HepG2 (cell line): ENCODE data around the gene CSKMT. TPM values are rescaled to one million over a fixed set of nuclear protein-coding genes. Genes with fewer than 3 reads are reported as not detected.

Source experiments
- ATF7-NPFF ChIP-seq: sonication (generic); formaldehyde crosslinking; IDR thresholded peaks from 2 replicates; pipeline ENCODE4 v1.8.1; 2023; ENCODE audit warnings: mild to moderate bottlenecking, low read depth, missing genetic modification reagents, moderate library complexity
- E2F1 ChIP-seq: sonication (generic); formaldehyde crosslinking; IDR thresholded peaks from 2 replicates; pipeline ENCODE4 v1.5.0; 2020; ENCODE audit warnings: missing genetic modification reagents
- PBX3 ChIP-seq: sonication (generic); formaldehyde crosslinking; IDR thresholded peaks from 2 replicates; pipeline ENCODE4 v1.8.1; 2023; ENCODE audit warnings: missing genetic modification reagents, inconsistent platforms, borderline replicate concordance
- PRDM4 ChIP-seq: sonication (generic); formaldehyde crosslinking; IDR thresholded peaks from 2 replicates; pipeline ENCODE4 v1.9.0; 2021; ENCODE audit warnings: missing genetic modification reagents, borderline replicate concordance
- SIN3B ChIP-seq: fragments of 150-350 bp; IDR thresholded peaks from 2 replicates; pipeline ENCODE4 v1.6.1; 2014; ENCODE audit warnings: low read length
- TBX2 ChIP-seq: sonication (generic); formaldehyde crosslinking; IDR thresholded peaks from 2 replicates; pipeline ENCODE4 v1.5.0; 2020; ENCODE audit warnings: missing genetic modification reagents, mild to moderate bottlenecking, borderline replicate concordance
- TCF7 ChIP-seq: sonication (generic); IDR thresholded peaks from 2 replicates; pipeline ENCODE4 v1.6.1; 2016; ENCODE audit warnings: antibody characterized with exemption, low read depth
- TFDP1 ChIP-seq: IDR thresholded peaks from 2 replicates; pipeline ENCODE4 v1.6.1; 2016; ENCODE audit warnings: missing compliant biosample characterization, missing genetic modification reagents, borderline replicate concordance
- TSC22D2 ChIP-seq: sonication (generic); formaldehyde crosslinking; IDR thresholded peaks from 2 replicates; pipeline ENCODE4 v1.5.1; 2020; ENCODE audit warnings: missing genetic modification reagents, mild to moderate bottlenecking, borderline replicate concordance
- UBTF ChIP-seq: sonication (generic); formaldehyde crosslinking; IDR thresholded peaks from 2 replicates; pipeline ENCODE4 v1.4.0; 2020; ENCODE audit warnings: mild to moderate bottlenecking, missing genetic modification reagents
- ZBTB39 ChIP-seq: sonication (generic); formaldehyde crosslinking; IDR thresholded peaks from 2 replicates; pipeline ENCODE4 v1.5.0; 2020; ENCODE audit warnings: missing genetic modification reagents
- ZNF253 ChIP-seq: sonication (generic); formaldehyde crosslinking; IDR thresholded peaks from 2 replicates; pipeline ENCODE4 v1.8.0; 2022; ENCODE audit warnings: mild to moderate bottlenecking, missing genetic modification reagents, borderline replicate concordance
- ZNF263 ChIP-seq: sonication (generic); formaldehyde crosslinking; IDR thresholded peaks from 2 replicates; pipeline ENCODE4 v1.4.0; 2020; ENCODE audit warnings: missing genetic modification reagents
- ZNF317 ChIP-seq: sonication (generic); formaldehyde crosslinking; IDR thresholded peaks from 2 replicates; pipeline ENCODE4 v1.5.0; 2020; ENCODE audit warnings: mild to moderate bottlenecking, missing genetic modification reagents
- ZNF460 ChIP-seq: sonication (generic); formaldehyde crosslinking; IDR thresholded peaks from 2 replicates; pipeline ENCODE4 v1.5.1; 2020; ENCODE audit warnings: missing genetic modification reagents, mild to moderate bottlenecking, borderline replicate concordance
- ZNF547 ChIP-seq: sonication (generic); formaldehyde crosslinking; IDR thresholded peaks from 2 replicates; pipeline ENCODE4 v1.5.1; 2020; ENCODE audit warnings: mild to moderate bottlenecking, missing genetic modification reagents
- polyA plus RNA-seq, 8 experiments: library from polyadenylated mRNA; depleted of rRNA in 3 of 8; stranded (reverse) in 7 of 8; unstranded in 1 of 8; fragments of >200 nt; fragmentation: Illumina TruSeq in 4 of 8; extraction: Trizol in 4 of 8; gene quantifications; 2 replicates each; pipeline versions ENCODE4 v1.2.1 to v1.2.3, GENCODE V29; 2011 to 2016; ENCODE audit warnings: low read depth in 4 of 8, missing spikeins in 1 of 8, mixed read lengths in 1 of 8; ENCODE audit not compliant: insufficient read depth in 1 of 8
- total RNA-seq, 5 experiments: library from RNA; depleted of rRNA; stranded (reverse); fragments of >200 nt; fragmentation: Illumina TruSeq; extraction: Trizol; gene quantifications; 2 replicates each; pipeline ENCODE4 v1.2.3, GENCODE V29; 2016; ENCODE audit warnings: low read depth in 1 of 5

Gene CSKMT
- total and polyA plus RNA-seq, 2 of the 13 experiments (the other 11 are each of a cell fraction or from before 2014, with no cell fraction given): 7.6 to 31.8 TPM

- peak; percentile 38 for TF ChIP-seq ZNF317
- TF ChIP-seq TFDP1: peak; percentile 50; the same call in 1 of the 2 replicates
- 0 out of 2 replicates have a peak, but pooled peaks have one; percentile 17 for TF ChIP-seq ZNF263 (CRISPR knock-in tag)
- no peak for TF ChIP-seq PBX3
- TF ChIP-seq ATF7-NPFF: peak; percentile 38; the same call in 1 of the 2 replicates
- TF ChIP-seq SIN3B: peak; percentile 69; the same call in 1 of the 2 replicates
- peak; percentile 49 for TF ChIP-seq TBX2 (CRISPR knock-in tag)
- TF ChIP-seq TCF7: no peak
- TF ChIP-seq E2F1 (CRISPR knock-in tag): no peak
- TF ChIP-seq UBTF (CRISPR knock-in tag): peak; percentile 74
- no peak for TF ChIP-seq ZNF460 (CRISPR knock-in tag)
- TF ChIP-seq TSC22D2: peak; percentile 81; the same call in 1 of the 2 replicates
- TF ChIP-seq PRDM4: 0 out of 2 replicates have a peak, but pooled peaks have one; percentile 67
- TF ChIP-seq ZNF253 (CRISPR knock-in tag): 0 out of 2 replicates have a peak, but pooled peaks have one; percentile 45
- TF ChIP-seq ZBTB39: no peak
- peak; percentile 62 for TF ChIP-seq ZNF547
Observed at GRCh38 chr11:62678770-62679696, 13.9 kb downstream of the CSKMT start, which contains the start of gene UBXN1 (continued).
